Endodermal cell (in vitro differentiated cells): Measurements from ENCODE around the gene LRMDA. TPM values are rescaled to one million over a fixed set of nuclear protein-coding genes. Genes with fewer than 3 reads are reported as not detected.
"Not testable (repeated sequence)": the region's sequence is repeated elsewhere in the genome, so short reads cannot be mapped to it uniquely, and the experiment has no call there.

Experiments
- DNase-seq: peaks from one replicate; pipeline ENCODE4 v3.0.0-alpha.2; 2017
- H3K27ac ChIP-seq: 2 replicates; pipeline ENCODE4 v1.5.1; 2013; ENCODE audit warnings: mild to moderate bottlenecking, low read depth, low read length, moderate library complexity
- H3K27me3 ChIP-seq: 2 replicates; pipeline ENCODE4 v1.6.1; 2013; ENCODE audit warnings: mild to moderate bottlenecking, low read length, moderate library complexity; ENCODE audit not compliant: insufficient read depth, control insufficient read depth, poor library complexity, severe bottlenecking
- H3K36me3 ChIP-seq: 2 replicates; pipeline ENCODE4 v1.7.0; 2013; ENCODE audit warnings: mild to moderate bottlenecking, low read length, moderate library complexity; ENCODE audit not compliant: control insufficient read depth, insufficient read depth
- H3K4me1 ChIP-seq: one replicate; pipeline ENCODE4 v1.7.0; 2013; ENCODE audit warnings: low read length; ENCODE audit not compliant: control insufficient read depth, insufficient read depth
- H3K4me3 ChIP-seq: 2 replicates; pipeline ENCODE4 v1.5.1; 2013; ENCODE audit warnings: mild to moderate bottlenecking, low read length, moderate library complexity
- H3K9ac ChIP-seq: 2 replicates; pipeline ENCODE4 v1.6.1; 2013; ENCODE audit warnings: mild to moderate bottlenecking, low read length, moderate library complexity; ENCODE audit not compliant: poor library complexity, severe bottlenecking; ENCODE audit errors: extremely low read depth
- H3K9me3 ChIP-seq: 2 replicates; pipeline ENCODE4 v1.6.1; 2013; ENCODE audit warnings: mild to moderate bottlenecking, low read length, moderate library complexity; ENCODE audit not compliant: control insufficient read depth
- H3K27ac Mint-ChIP-seq: 2 replicates; pipeline ENCODE4 v1.8.0; 2020; ENCODE audit warnings: mixed read lengths
- H3K27me3 Mint-ChIP-seq: 2 replicates; pipeline ENCODE4 v1.8.0; 2021; ENCODE audit warnings: mild to moderate bottlenecking, mixed read lengths; ENCODE audit not compliant: insufficient read depth
- H3K36me3 Mint-ChIP-seq: 2 replicates; pipeline ENCODE4 v1.8.0; 2020; ENCODE audit warnings: low read depth, mixed read lengths
- H3K4me1 Mint-ChIP-seq: 2 replicates; pipeline ENCODE4 v1.8.0; 2020; ENCODE audit warnings: mixed read lengths
- H3K4me3 Mint-ChIP-seq: 2 replicates; pipeline ENCODE4 v1.8.0; 2020; ENCODE audit warnings: mild to moderate bottlenecking, moderate library complexity, mixed read lengths
- H3K9me3 Mint-ChIP-seq: 2 replicates; pipeline ENCODE4 v1.8.0; 2020; ENCODE audit warnings: mild to moderate bottlenecking, mixed read lengths
- WGBS, 2 experiments: methylation state at CpG; one replicate each; pipeline versions ENCODE4 v1.1.5 to v1.1.7; 2013; ENCODE audit warnings: missing lambda C conversion rate in 2 of 2, mixed read lengths in 1 of 2; ENCODE audit not compliant: insufficient coverage in 1 of 2, insufficient read length in 1 of 2; 5-methylcytosine and 5-hydroxymethylcytosine counted together
- total RNA-seq, 2 donors: library from RNA; stranded (reverse); fragmentation: NEBNext Ultra II Directional in 1 of 2; extraction: Animal tissue kit (Norgen Biotek cat#: 25700) in 1 of 2; gene quantifications; 2 replicates in 1 of 2; 3 replicates in 1 of 2; pipeline ENCODE4 v1.2.1, GENCODE V29; 2021
- TF ChIP-seq, protein P1 (sequence below): fragments of 200-600 bp; sonication (generic); conservative IDR thresholded peaks from 2 replicates; pipeline ENCODE4 v1.5.0; 2021; ENCODE audit warnings: antibody characterized with exemption, mild to moderate bottlenecking

The LRMDA gene
- total RNA-seq, 2 donors from 2014 or later: 1.7 to 5.1 TPM

DNA sequence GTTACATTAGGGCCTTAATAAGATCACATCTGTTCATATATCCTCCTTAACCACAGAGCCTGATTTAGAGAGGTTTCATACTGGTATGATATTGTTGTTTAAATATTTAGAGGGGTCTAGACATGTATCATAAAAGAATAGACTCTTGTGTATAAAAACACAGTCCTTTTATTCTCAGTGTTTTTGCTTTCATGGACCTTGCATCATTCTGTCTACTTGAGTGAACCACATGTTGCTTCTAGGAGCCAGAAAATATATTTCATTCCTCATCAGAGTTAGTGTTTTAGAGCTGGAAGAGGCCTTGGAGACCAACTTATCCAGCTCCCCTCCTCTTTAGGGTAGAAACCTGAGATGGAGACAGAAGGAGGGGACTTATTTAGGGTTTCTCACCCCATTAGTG, 312.8 kb downstream of the LRMDA start:
- no peak for DNase-seq
- TF ChIP-seq, protein P1, sequence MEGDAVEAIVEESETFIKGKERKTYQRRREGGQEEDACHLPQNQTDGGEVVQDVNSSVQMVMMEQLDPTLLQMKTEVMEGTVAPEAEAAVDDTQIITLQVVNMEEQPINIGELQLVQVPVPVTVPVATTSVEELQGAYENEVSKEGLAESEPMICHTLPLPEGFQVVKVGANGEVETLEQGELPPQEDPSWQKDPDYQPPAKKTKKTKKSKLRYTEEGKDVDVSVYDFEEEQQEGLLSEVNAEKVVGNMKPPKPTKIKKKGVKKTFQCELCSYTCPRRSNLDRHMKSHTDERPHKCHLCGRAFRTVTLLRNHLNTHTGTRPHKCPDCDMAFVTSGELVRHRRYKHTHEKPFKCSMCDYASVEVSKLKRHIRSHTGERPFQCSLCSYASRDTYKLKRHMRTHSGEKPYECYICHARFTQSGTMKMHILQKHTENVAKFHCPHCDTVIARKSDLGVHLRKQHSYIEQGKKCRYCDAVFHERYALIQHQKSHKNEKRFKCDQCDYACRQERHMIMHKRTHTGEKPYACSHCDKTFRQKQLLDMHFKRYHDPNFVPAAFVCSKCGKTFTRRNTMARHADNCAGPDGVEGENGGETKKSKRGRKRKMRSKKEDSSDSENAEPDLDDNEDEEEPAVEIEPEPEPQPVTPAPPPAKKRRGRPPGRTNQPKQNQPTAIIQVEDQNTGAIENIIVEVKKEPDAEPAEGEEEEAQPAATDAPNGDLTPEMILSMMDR: no peak
- no peaks in the 10 kb centered on the region for H3K36me3 ChIP-seq
- no peaks in the 10 kb centered on the region for H3K9me3 ChIP-seq
- H3K4me3 ChIP-seq: no peak overlapping the region
- H3K27ac ChIP-seq: no peak overlapping the region
- H3K27me3 ChIP-seq: no peaks in the 10 kb centered on the region
- peaks cover 12% of the 10 kb centered on the region for H3K4me1 Mint-ChIP-seq
- no peak overlapping the region for H3K9ac ChIP-seq
- H3K9me3 Mint-ChIP-seq: peaks cover 6% of the 10 kb centered on the region
- no peaks in the 10 kb centered on the region for H3K27me3 Mint-ChIP-seq
- H3K27ac Mint-ChIP-seq: no peak overlapping the region
- H3K4me1 ChIP-seq: no peaks in the 10 kb centered on the region
- H3K4me3 Mint-ChIP-seq: no peak overlapping the region
- no peaks in the 10 kb centered on the region for H3K36me3 Mint-ChIP-seq

DNA sequence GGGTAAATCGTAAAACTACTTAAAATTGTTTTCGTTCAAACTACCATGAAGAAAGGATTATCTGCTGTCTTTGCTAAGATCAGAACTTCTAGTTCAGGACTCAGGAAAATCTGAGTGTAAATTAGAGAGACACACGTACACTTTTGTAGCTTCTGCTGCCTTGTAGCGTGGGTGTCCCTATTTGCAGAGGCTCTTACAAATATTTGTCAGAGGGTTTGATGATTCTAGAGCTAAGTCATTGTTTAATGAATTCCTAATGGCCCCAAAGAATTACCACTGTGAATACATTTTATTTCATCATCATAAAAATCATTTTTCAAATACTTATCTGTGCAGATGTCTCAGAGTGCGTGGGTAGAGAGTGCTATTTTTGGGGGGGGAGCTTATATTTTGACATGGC, 314.9 kb downstream of the LRMDA start:
- TF ChIP-seq, protein P1: no peak
- H3K9me3 Mint-ChIP-seq: peaks cover 17% of the 10 kb centered on the region
- no peaks in the 10 kb centered on the region for H3K36me3 Mint-ChIP-seq
- H3K4me1 Mint-ChIP-seq: peaks cover 12% of the 10 kb centered on the region
- no peak overlapping the region for H3K4me3 ChIP-seq
- WGBS, 2 experiments: 86 to 89% methylated on average over 3 to 5 of the region's 5 CpGs
- H3K27ac Mint-ChIP-seq: no peak overlapping the region
- H3K9ac ChIP-seq: no peak overlapping the region
- no peaks in the 10 kb centered on the region for H3K36me3 ChIP-seq
- no peaks in the 10 kb centered on the region for H3K27me3 ChIP-seq
- no peak overlapping the region for H3K27ac ChIP-seq
- H3K27me3 Mint-ChIP-seq: no peaks in the 10 kb centered on the region
- H3K4me3 Mint-ChIP-seq: no peak overlapping the region
- no peaks in the 10 kb centered on the region for H3K9me3 ChIP-seq
- no peak for DNase-seq
- no peaks in the 10 kb centered on the region for H3K4me1 ChIP-seq

DNA sequence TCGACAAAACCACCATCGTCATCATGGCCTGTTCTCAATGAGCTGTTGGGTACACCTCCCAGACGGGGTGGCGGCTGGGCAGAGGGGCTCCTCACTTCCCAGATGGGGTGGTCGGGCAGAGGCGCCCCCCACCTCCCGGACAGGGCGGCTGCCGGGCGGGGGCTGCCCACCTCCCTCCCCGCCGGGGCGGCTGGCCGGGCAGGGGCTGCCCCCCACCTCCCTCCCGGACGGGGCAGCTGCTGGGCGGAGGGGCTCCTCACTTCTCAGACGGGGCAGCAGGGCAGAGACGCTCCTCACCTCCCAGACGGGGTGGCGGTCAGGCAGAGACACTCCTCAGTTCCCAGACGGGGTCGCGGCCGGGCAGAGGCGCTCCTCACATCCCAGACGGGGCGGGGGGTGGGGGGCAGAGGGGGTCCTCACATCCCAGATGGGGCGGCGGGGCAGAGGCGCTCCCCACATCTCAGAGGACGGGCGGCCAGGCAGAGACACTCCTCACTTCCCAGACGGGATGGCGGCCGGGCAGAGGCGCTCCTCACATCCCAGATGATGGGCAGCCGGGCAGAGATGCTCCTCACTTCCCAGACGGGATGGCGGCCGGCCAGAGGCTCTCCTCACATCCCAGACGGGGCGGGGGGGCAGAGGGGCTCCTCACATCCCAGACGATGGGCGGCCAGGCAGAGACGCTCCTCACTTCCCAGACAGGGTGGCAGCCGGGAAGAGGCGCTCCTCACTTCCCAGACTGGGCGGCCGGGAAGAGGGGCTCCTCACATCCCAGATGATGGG, 318.9 kb downstream of the LRMDA start:
- not testable (repeated sequence) for H3K27ac Mint-ChIP-seq, H3K36me3 ChIP-seq, H3K36me3 Mint-ChIP-seq, H3K4me3 Mint-ChIP-seq, H3K4me3 ChIP-seq, H3K27me3 ChIP-seq, H3K27me3 Mint-ChIP-seq, H3K27ac ChIP-seq, DNase-seq, H3K9me3 ChIP-seq, H3K9ac ChIP-seq, H3K4me1 Mint-ChIP-seq, H3K4me1 ChIP-seq
- WGBS, 2 experiments: 96 to 99% methylated on average over 15 to 50 of the region's 50 CpGs
- peaks cover 17% of the 10 kb centered on the region for H3K9me3 Mint-ChIP-seq

DNA sequence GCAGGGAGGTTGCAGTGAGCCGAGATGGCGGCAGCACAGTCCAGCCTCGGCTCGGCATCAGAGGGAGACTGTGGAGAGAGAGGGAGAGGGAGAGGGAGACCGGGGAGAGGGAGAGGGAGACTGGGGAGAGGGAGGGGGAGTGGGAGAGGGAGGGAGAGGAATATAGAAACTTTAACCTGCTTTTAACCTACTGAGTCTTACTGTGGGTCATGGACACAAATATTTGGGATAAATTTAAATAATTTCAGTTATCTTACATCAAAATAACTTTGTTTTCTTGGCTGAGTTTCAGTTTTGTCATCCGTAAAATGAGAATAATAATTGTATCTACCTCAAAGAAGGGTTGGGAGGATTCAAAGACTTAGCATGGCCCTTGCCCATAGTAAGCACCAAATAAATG, 319.8 kb downstream of the LRMDA start:
- H3K9ac ChIP-seq: no peak overlapping the region
- no peaks in the 10 kb centered on the region for H3K36me3 ChIP-seq
- H3K27me3 Mint-ChIP-seq: no peaks in the 10 kb centered on the region
- no peaks in the 10 kb centered on the region for H3K9me3 ChIP-seq
- H3K4me3 ChIP-seq: no peak overlapping the region
- DNase-seq: no peak
- TF ChIP-seq, protein P1: no peak
- H3K36me3 Mint-ChIP-seq: no peaks in the 10 kb centered on the region
- H3K9me3 Mint-ChIP-seq: peaks cover 17% of the 10 kb centered on the region
- H3K4me1 ChIP-seq: no peaks in the 10 kb centered on the region
- no peak overlapping the region for H3K27ac ChIP-seq
- no peaks in the 10 kb centered on the region for H3K27me3 ChIP-seq
- H3K27ac Mint-ChIP-seq: no peak overlapping the region
- 92% methylated on average over 2 of the region's 6 CpGs; no CpG with 5 or more reads in 1 of the 2 experiments for WGBS, 2 experiments
- H3K4me1 Mint-ChIP-seq: no peaks in the 10 kb centered on the region
- no peak overlapping the region for H3K4me3 Mint-ChIP-seq
